EL (cell line): Measurements from ENCODE around the gene CCDC159.

Experiments used
- DNase-seq: peaks from one replicate; pipeline ENCODE4 v3.0.0-alpha.2; 2016

CCDC159 gene

GRCh38 chr19:11399667-11400066 lies 53.3 kb downstream of the CCDC159 start:
- no peak for DNase-seq

- DNase-seq: no peak
Measured at GRCh38 chr19:11400798-11401197, 54.5 kb downstream of the CCDC159 start.

DNA sequence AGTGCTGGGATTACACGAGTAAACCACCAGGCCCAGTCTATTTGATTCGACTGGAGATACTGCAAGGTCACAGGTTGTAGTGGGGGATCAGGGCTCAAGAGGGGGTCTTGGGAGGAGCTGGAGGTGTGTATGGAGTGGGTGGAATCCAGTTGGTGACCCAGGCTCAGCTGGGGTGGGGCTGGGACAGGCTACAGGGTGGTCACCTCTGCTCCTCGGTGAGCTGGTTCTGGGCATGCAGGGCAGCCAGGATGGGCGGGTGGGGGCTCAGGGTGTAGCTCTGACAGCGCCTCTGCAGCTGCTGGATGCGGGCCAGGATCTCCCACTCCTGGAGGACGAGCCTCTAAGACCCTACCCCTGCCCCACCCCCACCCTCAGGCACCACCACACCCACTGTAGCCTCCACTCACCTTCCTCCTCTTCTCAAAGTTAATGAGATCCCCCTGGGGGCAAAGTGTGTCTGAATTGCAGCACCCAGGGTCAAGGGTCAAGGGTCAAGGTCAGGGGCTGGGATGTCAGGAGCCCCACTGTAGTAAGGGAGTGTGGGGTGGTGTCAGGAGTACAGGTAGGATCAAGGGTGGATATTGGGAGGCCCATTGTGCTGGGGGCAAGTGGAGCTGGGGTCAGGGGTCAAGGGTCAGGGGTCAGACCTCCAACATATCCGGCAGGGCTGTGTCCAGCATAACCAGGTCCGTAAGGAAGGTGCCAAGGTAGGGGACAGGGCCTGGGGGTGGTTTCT lies 55.7 kb downstream of the CCDC159 start:
- no peak for DNase-seq
